ENCODE measurements around the gene NMU. TPM values are rescaled to one million over a fixed set of nuclear protein-coding genes. Genes with fewer than 3 reads are reported as not detected.
"Not testable (repeated sequence)": the region's sequence is repeated elsewhere in the genome, so short reads cannot be mapped to it uniquely, and the experiment has no call there.

Gene NMU
- total RNA-seq, 5 donors from 2014 or later (not counting 1 experiment from before 2014, with no cell fraction given) = 0.72 to 1.4 (median 0.93) TPM; not detected in 2

GRCh38 chr4:55588160-55588559, 47.9 kb downstream of the NMU start:
- Histone ChIP-seq H3K27ac (ENCODE audit: low read length) (no peak overlapping the region), H3K27me3 (replicated peaks in 1 of 2; ENCODE audit: control insufficient read depth in 2 of 2, extremely low read depth in 1 of 2, insufficient read depth in 2 of 2, low read length in 1 of 2) (peaks cover 0 to 9% of the 10 kb centered on the region in 2 experiments), H3K4me1 (ENCODE audit: control insufficient read depth in 1 of 2, extremely low read depth in 1 of 2, insufficient read depth in 2 of 2, low read length in 2 of 2) (no peaks in the 10 kb centered on the region), H3K9me3 (no peaks in the 10 kb centered on the region), H3K36me3 (ENCODE audit: control insufficient read depth in 2 of 2, extremely low read depth in 1 of 2, insufficient read depth in 1 of 2, low read length in 1 of 2) (no peaks in the 10 kb centered on the region), H3K4me3 (ENCODE audit: control insufficient read depth in 1 of 2, extremely low read depth in 1 of 2, low read length in 1 of 2) (no peak overlapping the region)
- Mint-ChIP-seq H3K36me3 (peaks cover 2% of the 10 kb centered on the region), H3K4me3 (no peak overlapping the region), H3K27me3 (peaks cover 17 to 19% of the 10 kb centered on the region in 2 donors), H3K4me1 (no peaks in the 10 kb centered on the region), H3K9me3 (peaks cover 5 to 13% (median 6%) of the 10 kb centered on the region in 3 donors), H3K27ac (no peak overlapping the region)
- DNase-seq (no peak), ATAC-seq (replicated peaks in 1 of 4) (no peak)
- CTCF ChIA-PET = interaction anchor here in 1 of 2 donors (0.6 kb wide), 1 partner anchor 1319 kb away, joined by 4 read pairs; the partner anchor contains the start of gene REST
- POLR2A ChIA-PET = no interaction called here
- 86% methylated on average over 2 of the region's 2 CpGs for WGBS (ENCODE audit: insufficient coverage)

- WGBS (ENCODE audit: insufficient coverage) = no CpG with 5 or more reads among the region's 2 CpGs
- H3K4me3 ChIP-seq (ENCODE audit: control insufficient read depth in 1 of 2, extremely low read depth in 1 of 2, low read length in 1 of 2); H3K4me3 Mint-ChIP-seq; H3K27ac Mint-ChIP-seq; H3K9me3 ChIP-seq; H3K4me1 ChIP-seq (ENCODE audit: control insufficient read depth in 1 of 2, extremely low read depth in 1 of 2, insufficient read depth in 2 of 2, low read length in 2 of 2); DNase-seq; CTCF ChIA-PET; ATAC-seq (replicated peaks in 1 of 4); H3K36me3 ChIP-seq (ENCODE audit: control insufficient read depth in 2 of 2, extremely low read depth in 1 of 2, insufficient read depth in 1 of 2, low read length in 1 of 2); H3K36me3 Mint-ChIP-seq; H3K4me1 Mint-ChIP-seq; H3K27me3 ChIP-seq (replicated peaks in 1 of 2; ENCODE audit: control insufficient read depth in 2 of 2, extremely low read depth in 1 of 2, insufficient read depth in 2 of 2, low read length in 1 of 2); H3K27ac ChIP-seq (ENCODE audit: low read length); POLR2A ChIA-PET: not testable (repeated sequence)
- Mint-ChIP-seq H3K27me3 (peaks cover 9 to 10% of the 10 kb centered on the region in 2 donors), H3K9me3 (peaks cover 7 to 11% (median 8%) of the 10 kb centered on the region in 3 donors)
These were observed 53.3 kb downstream of the NMU start for GRCh38 chr4:55582773-55583172.

GRCh38 chr4:55578341-55579010, 57.6 kb downstream of the NMU start:
- Mint-ChIP-seq H3K4me1 (no peaks in the 10 kb centered on the region), H3K27ac (no peak overlapping the region), H3K4me3 (no peak overlapping the region), H3K36me3 (peaks cover 3% of the 10 kb centered on the region), H3K9me3 (peaks cover 11 to 28% (median 19%) of the 10 kb centered on the region in 3 donors), H3K27me3 (peaks cover 4 to 6% of the 10 kb centered on the region in 2 donors)
- no peaks in the 10 kb centered on the region for H3K36me3 ChIP-seq (ENCODE audit: control insufficient read depth in 2 of 2, extremely low read depth in 1 of 2, insufficient read depth in 1 of 2, low read length in 1 of 2)
- ChIA-PET CTCF (interaction anchor here in 1 of 2 donors (0.7 kb wide), 1 partner anchor 302 kb away, joined by 6 read pairs; no protein-coding TSS in a partner anchor), POLR2A (no interaction called here)
- no peak for DNase-seq
- H3K27ac ChIP-seq (ENCODE audit: low read length) = no peak overlapping the region
- H3K4me3 ChIP-seq (ENCODE audit: control insufficient read depth in 1 of 2, extremely low read depth in 1 of 2, low read length in 1 of 2) = no peak overlapping the region
- peaks cover 2% of the 10 kb centered on the region for H3K9me3 ChIP-seq
- H3K27me3 ChIP-seq (replicated peaks in 1 of 2; ENCODE audit: control insufficient read depth in 2 of 2, extremely low read depth in 1 of 2, insufficient read depth in 2 of 2, low read length in 1 of 2) = peaks cover 0 to 7% of the 10 kb centered on the region in 2 experiments
- H3K4me1 ChIP-seq (ENCODE audit: control insufficient read depth in 1 of 2, extremely low read depth in 1 of 2, insufficient read depth in 2 of 2, low read length in 2 of 2) = no peaks in the 10 kb centered on the region
- no peak for ATAC-seq (replicated peaks in 1 of 4)

GRCh38 chr4:55575513-55575912, 60.6 kb downstream of the NMU start:
- Mint-ChIP-seq H3K27ac (no peak overlapping the region), H3K4me1 (no peaks in the 10 kb centered on the region), H3K27me3 (peaks cover 2 to 6% of the 10 kb centered on the region in 2 donors), H3K36me3 (peaks cover 3% of the 10 kb centered on the region), H3K9me3 (peaks cover 6 to 22% (median 14%) of the 10 kb centered on the region in 3 donors), H3K4me3 (no peak overlapping the region)
- Histone ChIP-seq H3K27ac (ENCODE audit: low read length) (no peak overlapping the region), H3K27me3 (replicated peaks in 1 of 2; ENCODE audit: control insufficient read depth in 2 of 2, extremely low read depth in 1 of 2, insufficient read depth in 2 of 2, low read length in 1 of 2) (peaks cover 0 to 2% of the 10 kb centered on the region in 2 experiments), H3K9me3 (peaks cover 2% of the 10 kb centered on the region), H3K4me3 (ENCODE audit: control insufficient read depth in 1 of 2, extremely low read depth in 1 of 2, low read length in 1 of 2) (no peak overlapping the region), H3K36me3 (ENCODE audit: control insufficient read depth in 2 of 2, extremely low read depth in 1 of 2, insufficient read depth in 1 of 2, low read length in 1 of 2) (no peaks in the 10 kb centered on the region), H3K4me1 (ENCODE audit: control insufficient read depth in 1 of 2, extremely low read depth in 1 of 2, insufficient read depth in 2 of 2, low read length in 2 of 2) (no peaks in the 10 kb centered on the region)
- WGBS (ENCODE audit: insufficient coverage) = no CpG with 5 or more reads among the region's 1 CpG
- ChIA-PET CTCF (no interaction called here), POLR2A (no interaction called here)
- ATAC-seq (replicated peaks in 1 of 4) (no peak), DNase-seq (no peak)

GRCh38 chr4:55574252-55574651, 61.8 kb downstream of the NMU start:
- WGBS (ENCODE audit: insufficient coverage) = no CpG with 5 or more reads among the region's 1 CpG
- Mint-ChIP-seq H3K9me3 (peaks cover 6 to 22% (median 14%) of the 10 kb centered on the region in 3 donors), H3K36me3 (peaks cover 3% of the 10 kb centered on the region), H3K4me3 (no peak overlapping the region), H3K27me3 (peaks cover 2 to 6% of the 10 kb centered on the region in 2 donors), H3K4me1 (no peaks in the 10 kb centered on the region), H3K27ac (no peak overlapping the region)
- POLR2A ChIA-PET = no interaction called here
- Histone ChIP-seq H3K4me1 (ENCODE audit: control insufficient read depth in 1 of 2, extremely low read depth in 1 of 2, insufficient read depth in 2 of 2, low read length in 2 of 2) (no peaks in the 10 kb centered on the region), H3K4me3 (ENCODE audit: control insufficient read depth in 1 of 2, extremely low read depth in 1 of 2, low read length in 1 of 2) (no peak overlapping the region), H3K9me3 (peaks cover 2% of the 10 kb centered on the region), H3K27ac (ENCODE audit: low read length) (no peak overlapping the region), H3K27me3 (replicated peaks in 1 of 2; ENCODE audit: control insufficient read depth in 2 of 2, extremely low read depth in 1 of 2, insufficient read depth in 2 of 2, low read length in 1 of 2) (no peaks in the 10 kb centered on the region), H3K36me3 (ENCODE audit: control insufficient read depth in 2 of 2, extremely low read depth in 1 of 2, insufficient read depth in 1 of 2, low read length in 1 of 2) (no peaks in the 10 kb centered on the region)
- ATAC-seq (replicated peaks in 1 of 4) = no peak
- DNase-seq = no peak
- CTCF ChIA-PET = no interaction called here

GRCh38 chr4:55571806-55572205, 64.3 kb downstream of the NMU start:
- Histone ChIP-seq H3K27ac (ENCODE audit: low read length) (no peak overlapping the region), H3K9me3 (peaks cover 2% of the 10 kb centered on the region), H3K27me3 (replicated peaks in 1 of 2; ENCODE audit: control insufficient read depth in 2 of 2, extremely low read depth in 1 of 2, insufficient read depth in 2 of 2, low read length in 1 of 2) (no peaks in the 10 kb centered on the region), H3K4me3 (ENCODE audit: control insufficient read depth in 1 of 2, extremely low read depth in 1 of 2, low read length in 1 of 2) (no peak overlapping the region), H3K36me3 (ENCODE audit: control insufficient read depth in 2 of 2, extremely low read depth in 1 of 2, insufficient read depth in 1 of 2, low read length in 1 of 2) (no peaks in the 10 kb centered on the region), H3K4me1 (ENCODE audit: control insufficient read depth in 1 of 2, extremely low read depth in 1 of 2, insufficient read depth in 2 of 2, low read length in 2 of 2) (no peaks in the 10 kb centered on the region)
- no peak overlapping the region for H3K27ac Mint-ChIP-seq
- CTCF ChIA-PET = no interaction called here
- H3K4me1 Mint-ChIP-seq = no peaks in the 10 kb centered on the region
- POLR2A ChIA-PET = interaction anchor here in 1 of 2 donors (0.6 kb wide), 1 partner anchor 1436 kb away, joined by 7 read pairs; no protein-coding TSS in a partner anchor
- no peak overlapping the region for H3K4me3 Mint-ChIP-seq
- peaks cover 3% of the 10 kb centered on the region for H3K36me3 Mint-ChIP-seq
- 90% methylated on average over 2 of the region's 3 CpGs for WGBS (ENCODE audit: insufficient coverage)
- peaks cover 2 to 6% of the 10 kb centered on the region in 2 donors for H3K27me3 Mint-ChIP-seq
- peaks cover 6 to 22% (median 10%) of the 10 kb centered on the region in 3 donors for H3K9me3 Mint-ChIP-seq
- DNase-seq (no peak), ATAC-seq (replicated peaks in 1 of 4) (no peak)
